ENCODE data around the gene GPD2.

GPD2 gene

DNA sequence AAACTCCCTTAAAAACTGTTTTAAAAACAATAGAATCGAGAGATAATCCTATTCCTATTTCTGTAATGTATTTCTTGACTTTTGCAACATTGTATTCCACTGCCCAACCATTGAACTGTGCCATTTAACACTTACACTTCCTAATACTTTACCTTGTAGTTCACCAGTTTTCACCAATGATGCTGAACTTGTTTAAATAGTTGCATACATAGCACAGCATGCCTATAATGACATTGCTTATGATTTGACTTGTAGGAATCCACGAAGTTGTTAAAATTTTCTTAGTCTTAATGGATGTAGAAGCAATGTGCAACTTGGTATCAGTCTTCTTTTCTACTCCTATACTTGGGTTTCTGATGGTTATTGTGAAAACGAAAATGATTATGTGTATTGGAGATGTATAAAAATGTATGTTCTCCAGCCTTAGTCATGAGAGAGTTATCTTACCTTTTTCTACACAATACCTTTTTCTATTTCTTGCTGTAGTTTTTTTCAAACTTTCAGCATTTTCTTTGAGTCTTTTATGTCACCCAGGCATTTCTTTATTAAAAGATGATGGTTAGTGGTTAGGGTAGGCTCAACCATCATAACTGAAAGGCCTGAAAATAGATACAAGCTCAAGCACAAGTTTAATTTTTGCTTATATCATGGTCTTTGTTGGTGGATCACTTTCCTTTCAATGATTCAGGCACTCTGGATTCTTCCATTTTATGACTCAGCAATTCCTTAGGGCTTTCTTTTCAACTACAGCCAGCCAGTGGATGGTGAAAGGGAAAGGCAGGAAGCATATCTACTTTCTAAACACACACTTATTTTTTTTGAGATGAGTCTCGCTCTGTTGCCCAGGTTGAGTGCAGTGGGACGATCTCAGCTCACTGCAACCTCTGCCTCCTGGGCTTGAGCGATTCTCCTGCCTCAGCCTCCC, 9.4 kb downstream of the GPD2 start:
- Histone ChIP-seq H3K4me1 (ENCODE audit: low read depth, poor library complexity, severe bottlenecking) (peaks cover 45% of the 10 kb centered on the region), H3K4me3 (IDR thresholded peaks at IDR 0.05; ENCODE audit: insufficient read depth, low read depth, low read length) (peak overlapping the region; percentile 33), H3K27me3 (ENCODE audit: insufficient read depth, low read depth) (no peaks in the 10 kb centered on the region), H3K27ac (peak overlapping the region; percentile 68), H3K9ac (peak overlapping the region; percentile 16; the same call in 1 of the 2 replicates), H3K36me3 (ENCODE audit: insufficient read depth) (no peaks in the 10 kb centered on the region), H4K20me1 (ENCODE audit: insufficient read depth) (no peaks in the 10 kb centered on the region), H2AFZ (ENCODE audit: low read depth) (peak overlapping the region; percentile 21; the same call in 1 of the 2 replicates), H3K4me2 (peak overlapping the region; percentile 76), H3K79me2 (ENCODE audit: insufficient read depth, low read depth) (0 out of 2 replicates have a peak, but pooled peaks cover under 1% of the 10 kb centered on the region)
- TF ChIP-seq, protein P1, sequence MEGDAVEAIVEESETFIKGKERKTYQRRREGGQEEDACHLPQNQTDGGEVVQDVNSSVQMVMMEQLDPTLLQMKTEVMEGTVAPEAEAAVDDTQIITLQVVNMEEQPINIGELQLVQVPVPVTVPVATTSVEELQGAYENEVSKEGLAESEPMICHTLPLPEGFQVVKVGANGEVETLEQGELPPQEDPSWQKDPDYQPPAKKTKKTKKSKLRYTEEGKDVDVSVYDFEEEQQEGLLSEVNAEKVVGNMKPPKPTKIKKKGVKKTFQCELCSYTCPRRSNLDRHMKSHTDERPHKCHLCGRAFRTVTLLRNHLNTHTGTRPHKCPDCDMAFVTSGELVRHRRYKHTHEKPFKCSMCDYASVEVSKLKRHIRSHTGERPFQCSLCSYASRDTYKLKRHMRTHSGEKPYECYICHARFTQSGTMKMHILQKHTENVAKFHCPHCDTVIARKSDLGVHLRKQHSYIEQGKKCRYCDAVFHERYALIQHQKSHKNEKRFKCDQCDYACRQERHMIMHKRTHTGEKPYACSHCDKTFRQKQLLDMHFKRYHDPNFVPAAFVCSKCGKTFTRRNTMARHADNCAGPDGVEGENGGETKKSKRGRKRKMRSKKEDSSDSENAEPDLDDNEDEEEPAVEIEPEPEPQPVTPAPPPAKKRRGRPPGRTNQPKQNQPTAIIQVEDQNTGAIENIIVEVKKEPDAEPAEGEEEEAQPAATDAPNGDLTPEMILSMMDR (conservative IDR thresholded peaks at IDR 0.05; ENCODE audit: low read depth, low read length), result no peak

DNA sequence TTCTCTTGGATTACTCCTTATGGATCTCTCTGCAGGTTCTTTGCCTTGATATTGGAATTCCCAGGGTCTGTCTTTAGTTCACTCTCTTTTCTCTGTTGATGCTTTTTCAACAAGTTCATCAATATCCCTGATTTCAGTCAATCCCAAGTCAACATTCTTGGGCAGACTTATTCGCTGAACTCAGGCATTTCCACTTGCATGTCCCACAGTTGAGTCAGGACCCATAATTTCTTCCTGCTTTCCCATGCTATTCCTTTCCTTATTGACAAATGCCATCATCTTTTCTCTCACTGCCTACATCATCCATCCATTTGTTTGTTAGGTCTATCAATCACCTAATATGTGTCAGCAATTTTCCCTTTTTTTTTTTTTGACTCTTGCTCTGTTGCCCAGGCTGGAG, 11.6 kb downstream of the GPD2 start:
- no peak overlapping the region for H3K4me2 ChIP-seq
- H3K36me3 ChIP-seq (ENCODE audit: insufficient read depth), result no peaks in the 10 kb centered on the region
- H3K79me2 ChIP-seq (ENCODE audit: insufficient read depth, low read depth), result no peaks in the 10 kb centered on the region
- TF ChIP-seq, protein P1 (conservative IDR thresholded peaks at IDR 0.05; ENCODE audit: low read depth, low read length), result no peak
- no peak overlapping the region for H3K9ac ChIP-seq
- H3K27ac ChIP-seq, result no peak overlapping the region
- H2AFZ ChIP-seq (ENCODE audit: low read depth), result no peak overlapping the region
- H3K4me3 ChIP-seq (IDR thresholded peaks at IDR 0.05; ENCODE audit: insufficient read depth, low read depth, low read length), result no peak overlapping the region
- H4K20me1 ChIP-seq (ENCODE audit: insufficient read depth), result no peaks in the 10 kb centered on the region
- H3K4me1 ChIP-seq (ENCODE audit: low read depth, poor library complexity, severe bottlenecking), result peaks cover 50% of the 10 kb centered on the region
- no peaks in the 10 kb centered on the region for H3K27me3 ChIP-seq (ENCODE audit: insufficient read depth, low read depth)

DNA sequence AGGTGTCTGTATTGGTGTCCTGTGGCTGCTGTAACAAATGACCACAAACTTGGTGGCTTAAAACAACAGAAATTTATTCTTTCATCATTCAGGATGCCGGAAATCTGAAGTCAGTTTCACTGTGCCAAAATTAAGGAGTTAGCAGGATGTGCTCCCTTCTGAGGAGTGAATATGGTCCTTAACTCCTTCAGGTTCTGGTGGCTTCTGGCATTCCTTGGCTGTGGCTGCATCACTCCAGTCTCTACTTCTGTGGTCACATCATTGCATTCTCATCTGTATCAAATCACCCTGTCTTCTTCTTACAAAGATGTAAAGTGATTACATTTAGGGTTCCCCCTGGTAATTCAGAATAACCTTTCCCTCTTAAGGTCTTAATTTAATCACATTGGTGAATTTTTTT, 12.6 kb downstream of the GPD2 start:
- no peak overlapping the region for H3K4me2 ChIP-seq
- no peak overlapping the region for H3K4me3 ChIP-seq (IDR thresholded peaks at IDR 0.05; ENCODE audit: insufficient read depth, low read depth, low read length)
- H4K20me1 ChIP-seq (ENCODE audit: insufficient read depth), result no peaks in the 10 kb centered on the region
- no peak overlapping the region for H3K27ac ChIP-seq
- peaks cover 60% of the 10 kb centered on the region for H3K4me1 ChIP-seq (ENCODE audit: low read depth, poor library complexity, severe bottlenecking)
- H2AFZ ChIP-seq (ENCODE audit: low read depth), result no peak overlapping the region
- H3K36me3 ChIP-seq (ENCODE audit: insufficient read depth), result no peaks in the 10 kb centered on the region
- H3K27me3 ChIP-seq (ENCODE audit: insufficient read depth, low read depth), result no peaks in the 10 kb centered on the region
- no peak overlapping the region for H3K9ac ChIP-seq
- no peaks in the 10 kb centered on the region for H3K79me2 ChIP-seq (ENCODE audit: insufficient read depth, low read depth)
- TF ChIP-seq, protein P1 (conservative IDR thresholded peaks at IDR 0.05; ENCODE audit: low read depth, low read length), result no peak

DNA sequence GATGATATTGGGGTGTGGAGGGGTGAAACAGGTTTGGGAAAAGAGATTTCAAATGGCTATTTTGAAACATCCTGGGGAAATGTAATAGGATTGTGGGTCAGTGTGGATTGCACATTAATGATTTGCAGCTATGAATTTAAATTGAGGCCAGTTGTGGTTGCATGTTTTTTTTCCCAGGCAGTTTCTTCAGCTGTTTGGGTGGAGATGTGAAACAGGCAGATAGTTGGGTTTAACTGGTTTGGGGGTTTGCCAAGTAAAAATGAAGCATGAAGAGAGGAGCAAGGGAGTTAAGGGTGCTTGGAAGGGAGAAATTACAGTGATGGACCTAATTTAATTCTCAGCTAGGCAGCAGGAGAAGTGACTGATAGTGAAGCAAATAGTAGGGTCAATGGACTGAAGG, 16.8 kb downstream of the GPD2 start:
- Histone ChIP-seq H3K27me3 (ENCODE audit: insufficient read depth, low read depth) (no peaks in the 10 kb centered on the region), H3K4me3 (IDR thresholded peaks at IDR 0.05; ENCODE audit: insufficient read depth, low read depth, low read length) (no peak overlapping the region), H3K4me2 (peak overlapping the region; percentile 11; the same call in 1 of the 2 replicates), H4K20me1 (ENCODE audit: insufficient read depth) (no peaks in the 10 kb centered on the region), H2AFZ (ENCODE audit: low read depth) (no peak overlapping the region), H3K79me2 (ENCODE audit: insufficient read depth, low read depth) (no peaks in the 10 kb centered on the region), H3K27ac (no peak overlapping the region), H3K4me1 (ENCODE audit: low read depth, poor library complexity, severe bottlenecking) (peaks cover 24% of the 10 kb centered on the region), H3K9ac (no peak overlapping the region), H3K36me3 (ENCODE audit: insufficient read depth) (no peaks in the 10 kb centered on the region)
- TF ChIP-seq, protein P1 (conservative IDR thresholded peaks at IDR 0.05; ENCODE audit: low read depth, low read length), result no peak

All from KMS-11 (cell line).